Activated naive CD4-positive, alpha-beta T cell (primary cell): Measurements from ENCODE around the gene RBM24.
"Not testable (repeated sequence)": the region's sequence is repeated elsewhere in the genome, so short reads cannot be mapped to it uniquely, and the experiment has no call there.

Experiments
- DNase-seq, 4 experiments: peaks; one replicate each; lab custom pipeline; 2025; lab: John Stamatoyannopoulos, UW

The RBM24 gene

GRCh38 chr6:17291778-17292177 is 10.6 kb downstream of the RBM24 start:
- no peak for DNase-seq

- DNase-seq = no peak
Observed at GRCh38 chr6:17292600-17293133, 11.5 kb downstream of the RBM24 start.

GRCh38 chr6:17293395-17293794 is 12.2 kb downstream of the RBM24 start:
- DNase-seq = no peak

GRCh38 chr6:17297271-17298080 is 16.3 kb downstream of the RBM24 start:
- no peak for DNase-seq

DNA sequence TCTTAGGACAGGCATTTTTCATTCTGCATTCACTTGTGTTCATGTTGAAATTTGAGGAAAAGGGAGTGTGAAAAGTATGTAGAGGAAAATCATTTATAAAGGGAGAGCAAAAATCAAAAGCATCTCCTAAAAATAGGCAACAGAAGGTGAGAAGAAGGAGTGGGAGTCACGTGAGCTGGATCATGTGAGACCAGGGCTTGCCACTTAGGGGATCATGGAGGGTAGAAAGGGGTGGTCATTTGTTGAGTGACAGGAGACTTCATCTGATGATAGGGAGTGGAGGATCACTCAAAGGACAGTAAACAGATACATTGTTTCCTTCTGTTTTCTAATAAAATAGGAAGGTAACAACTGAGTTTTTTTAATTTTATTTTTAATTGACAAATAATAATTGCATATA is 17.1 kb downstream of the RBM24 start:
- DNase-seq = no peak

GRCh38 chr6:17299222-17299621 is 18.1 kb downstream of the RBM24 start:
- DNase-seq = no peak

- no peak for DNase-seq
Observed at GRCh38 chr6:17299750-17300149, 18.6 kb downstream of the RBM24 start.

DNA sequence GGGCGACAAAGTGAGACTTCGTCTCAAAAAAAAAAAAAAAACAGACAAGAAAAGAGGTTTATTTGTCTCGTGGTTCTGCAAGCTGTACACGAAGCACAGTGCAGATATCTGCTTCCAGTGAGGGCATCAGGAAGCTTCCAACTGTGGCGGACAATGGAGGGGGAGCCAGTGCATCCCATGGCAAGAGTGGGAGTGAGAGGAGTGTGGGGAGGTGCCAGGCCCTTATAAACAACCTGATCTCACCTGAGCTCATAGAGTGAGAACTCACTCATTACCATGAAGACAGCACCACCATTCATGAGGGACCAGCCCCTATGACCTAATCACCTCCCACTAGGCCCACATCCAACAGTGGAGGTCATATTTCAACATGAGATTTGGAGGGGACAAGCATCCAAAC is 19.5 kb downstream of the RBM24 start:
- no peak for DNase-seq

DNA sequence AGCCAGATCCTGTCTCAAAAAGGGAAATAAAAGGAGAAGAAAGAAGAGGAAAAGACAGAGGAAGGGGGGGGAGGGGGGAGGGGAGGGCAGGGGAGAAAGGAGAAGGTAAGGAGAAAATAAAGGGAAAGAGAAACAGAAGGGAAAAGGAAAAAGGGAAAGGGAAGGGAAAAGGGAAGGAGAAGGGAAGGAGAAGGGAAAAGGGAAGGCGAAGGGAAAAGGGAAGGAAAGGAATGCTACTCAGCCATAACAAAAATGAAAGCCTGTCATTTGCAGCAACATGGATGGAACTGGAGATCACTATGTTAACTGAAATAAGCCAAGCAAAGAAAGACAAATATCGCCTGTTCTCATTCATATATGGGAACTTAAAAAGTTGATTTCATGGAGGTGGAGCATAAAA is 22.3 kb downstream of the RBM24 start:
- DNase-seq = no peak

DNA sequence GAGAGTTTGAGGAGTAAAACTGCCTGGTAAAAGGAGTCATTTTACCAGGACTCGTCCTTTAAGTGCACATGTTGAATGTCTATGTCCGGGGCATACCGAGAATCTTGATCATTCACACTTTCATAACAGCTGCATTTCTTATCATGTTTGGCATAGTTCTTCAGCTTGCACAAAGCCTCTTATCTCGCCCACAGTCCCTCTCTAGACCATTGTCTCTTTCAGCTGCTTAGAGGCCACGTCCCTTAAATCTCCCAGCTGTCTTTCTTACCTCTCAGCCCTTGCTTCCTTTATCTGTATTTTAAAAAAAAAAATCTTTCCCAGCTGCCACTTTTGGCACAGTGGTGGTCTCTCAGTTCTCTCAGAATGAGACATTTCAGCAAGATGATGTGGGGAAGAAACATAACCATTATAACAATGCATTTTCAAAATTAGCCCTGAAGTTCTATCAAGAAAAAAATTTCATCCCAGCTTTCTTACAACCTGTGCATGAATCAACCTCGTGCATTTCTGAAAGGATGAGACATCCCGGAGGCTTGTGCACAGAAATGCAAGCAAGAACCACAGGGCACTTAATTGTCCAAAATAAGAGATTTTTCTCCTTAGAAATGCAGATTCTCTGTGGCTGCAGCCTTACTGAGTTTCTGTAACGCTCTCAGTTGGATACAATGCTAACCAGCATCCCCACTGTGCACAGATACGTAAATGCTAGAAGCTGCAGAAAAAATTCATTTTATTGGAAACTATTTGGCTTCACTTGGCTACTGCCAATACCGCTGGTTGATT is 24.2 kb downstream of the RBM24 start:
- DNase-seq = no peak

GRCh38 chr6:17311595-17312311 is 30.6 kb downstream of the RBM24 start:
- DNase-seq = no peak

DNA sequence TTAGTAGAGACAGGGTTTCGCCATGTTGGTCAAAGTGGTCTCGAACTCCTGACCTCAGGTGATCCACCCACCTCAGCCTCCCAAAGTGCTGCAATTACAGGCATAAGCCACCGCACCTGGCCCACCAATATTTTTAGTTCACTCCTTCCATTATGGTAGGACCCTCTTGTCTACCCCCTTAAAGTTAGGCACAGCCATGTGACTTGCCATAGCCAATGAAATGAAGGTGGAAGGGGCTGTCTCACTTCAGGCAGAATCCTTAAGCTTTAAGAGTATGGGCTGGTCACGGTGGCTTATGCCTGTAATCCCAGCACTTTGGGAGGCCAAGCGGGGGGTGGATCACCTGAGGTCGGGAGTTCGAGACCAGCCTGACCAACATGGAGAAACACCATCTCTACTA is 32.1 kb downstream of the RBM24 start:
- DNase-seq = not testable (repeated sequence)

DNA sequence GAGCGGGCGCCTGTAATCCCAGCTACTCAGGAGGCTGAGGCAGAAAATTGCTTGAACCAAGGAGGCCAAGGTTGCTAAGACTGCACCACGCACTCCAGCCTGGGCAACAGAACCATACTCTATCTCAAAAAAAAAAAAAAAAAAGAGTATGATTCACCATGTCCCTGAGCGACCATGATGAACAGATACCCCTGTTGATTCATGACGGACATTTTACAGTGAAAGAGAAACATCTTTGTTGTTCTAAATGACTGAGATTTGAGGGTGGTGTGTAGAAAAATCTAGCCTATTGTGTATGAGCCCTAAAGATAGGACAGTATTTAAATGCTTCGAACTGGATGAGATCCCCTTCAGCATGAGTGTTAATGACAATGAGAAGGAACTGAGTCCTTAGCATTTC is 32.8 kb downstream of the RBM24 start:
- DNase-seq = no peak

DNA sequence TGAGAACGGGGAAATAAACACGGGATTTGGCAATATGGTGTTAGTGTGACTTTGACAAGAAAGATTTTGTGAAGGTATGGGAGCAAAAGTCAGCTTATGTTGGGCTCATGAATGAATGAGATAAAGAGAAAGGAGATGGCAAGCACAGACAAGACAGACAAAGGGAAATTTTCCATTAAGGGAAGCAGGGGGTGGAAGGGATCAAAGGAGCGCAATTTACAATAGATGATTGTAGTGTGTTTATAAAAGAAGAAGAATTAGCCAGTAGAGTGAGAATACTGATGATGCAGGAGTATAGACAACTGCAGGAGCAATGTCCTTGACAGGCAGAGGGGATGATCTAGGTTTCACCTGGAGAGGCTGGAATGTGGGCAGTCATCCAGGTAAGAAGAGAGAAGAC is 34.1 kb downstream of the RBM24 start:
- no peak for DNase-seq

GRCh38 chr6:17318435-17319165 is 37.4 kb downstream of the RBM24 start:
- DNase-seq = no peak

DNA sequence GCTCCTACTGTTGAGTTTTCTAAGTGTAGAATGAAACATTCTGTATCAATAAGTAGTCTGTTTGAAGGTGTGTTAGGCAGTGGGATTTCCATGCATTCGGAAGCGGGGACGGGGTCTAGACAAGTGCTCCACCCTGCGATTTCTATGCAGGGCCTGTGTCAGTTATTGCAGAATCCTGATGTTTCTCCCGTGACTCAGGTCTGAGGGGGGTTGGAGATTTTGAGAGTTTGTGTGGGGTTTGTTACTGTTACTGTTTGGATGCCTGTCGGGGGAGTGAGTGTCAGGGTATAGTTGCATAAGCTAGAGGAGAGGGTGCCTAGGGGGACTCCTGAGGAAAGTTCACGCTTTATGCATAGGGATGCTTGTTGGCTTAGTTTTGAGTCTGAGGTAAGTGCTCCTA is 39.1 kb downstream of the RBM24 start:
- not testable (repeated sequence) for DNase-seq

DNA sequence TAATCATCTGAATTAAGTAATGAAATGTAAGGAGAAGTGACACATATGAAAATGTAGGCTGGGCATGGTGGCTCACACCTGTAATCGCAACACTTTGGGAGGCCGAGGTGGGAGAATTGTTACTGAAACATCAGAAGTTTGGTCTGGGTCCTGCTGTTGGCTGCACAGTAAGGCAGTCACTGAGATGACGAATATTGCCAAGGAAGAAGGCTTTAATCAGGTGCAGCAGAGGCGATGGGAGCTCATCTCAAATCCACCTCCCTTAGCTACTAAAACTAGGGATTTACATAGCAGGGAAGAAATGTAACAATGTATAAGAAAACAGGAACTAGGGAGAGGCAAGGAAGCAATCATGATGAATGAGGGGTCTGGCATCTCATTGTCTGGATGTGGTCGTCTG is 50.1 kb downstream of the RBM24 start:
- DNase-seq = no peak

DNA sequence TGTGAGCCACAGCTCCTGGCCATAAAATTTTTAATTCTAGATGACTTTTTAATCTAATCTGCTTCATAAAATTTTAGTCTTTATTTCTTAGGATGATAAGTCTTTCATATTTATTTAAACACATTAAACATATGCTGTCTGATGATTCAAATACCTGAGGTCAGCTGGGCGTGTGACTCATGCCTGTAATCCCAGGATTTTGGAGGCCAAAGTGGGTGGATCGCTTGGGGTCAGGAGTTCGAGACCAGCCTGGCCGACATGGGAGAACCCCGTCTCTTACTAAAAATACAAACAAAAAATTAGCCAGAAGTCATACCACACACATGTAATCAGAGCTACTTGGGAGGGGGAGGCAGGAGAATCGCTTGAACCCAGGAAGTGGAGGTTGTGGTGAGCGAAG is 53.1 kb downstream of the RBM24 start:
- DNase-seq = no peak

GRCh38 chr6:17336425-17336824 is 55.3 kb downstream of the RBM24 start:
- no peak for DNase-seq

DNA sequence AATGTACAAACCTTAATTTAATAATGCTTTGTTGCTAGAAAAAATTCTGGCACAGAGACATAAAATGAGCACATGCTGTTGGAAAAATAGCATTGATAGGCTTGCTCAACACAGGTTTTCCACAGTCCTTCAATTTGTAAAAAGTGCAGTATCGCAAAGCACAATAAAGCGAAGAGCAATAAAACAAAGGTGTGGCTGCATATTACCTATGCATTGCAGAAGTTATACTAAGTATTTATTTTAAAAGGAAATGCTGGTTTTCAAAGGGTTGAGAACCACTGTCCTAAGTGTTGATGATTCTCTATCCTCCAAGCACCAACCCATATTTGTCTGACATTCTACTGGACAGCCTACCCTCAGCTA is 58.1 kb downstream of the RBM24 start:
- no peak for DNase-seq

DNA sequence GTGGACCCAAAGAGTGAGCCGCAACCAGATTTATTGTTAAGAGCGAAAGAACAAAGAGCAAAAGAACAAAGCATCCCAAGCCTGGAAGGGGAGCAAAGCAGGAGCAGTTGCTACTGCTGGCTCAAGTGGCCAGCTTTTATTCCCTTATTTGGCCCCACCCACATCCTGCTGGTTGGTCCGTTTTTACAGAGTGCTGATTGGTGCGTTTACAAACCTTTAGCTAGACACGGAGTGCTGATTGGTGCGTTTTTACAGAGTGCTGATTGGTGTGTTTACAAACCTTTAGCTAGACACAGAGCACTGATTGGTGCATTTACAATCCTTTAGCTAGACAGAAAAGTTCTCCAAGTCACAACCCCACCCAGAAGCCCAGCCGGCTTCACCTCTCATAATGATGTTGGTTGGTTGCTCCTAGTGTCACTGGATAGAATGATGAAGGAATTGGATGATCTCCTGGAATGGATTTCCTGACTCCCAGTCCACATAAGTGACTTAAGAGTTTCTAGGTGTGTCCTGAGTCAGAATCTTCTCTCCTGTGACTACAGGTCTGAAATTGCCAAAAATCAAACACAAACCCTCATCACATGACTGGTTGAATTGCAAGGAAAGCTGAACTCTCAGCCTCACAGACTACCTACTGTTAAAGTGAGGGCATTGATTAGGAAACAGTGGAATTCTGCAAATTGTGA is 60.1 kb downstream of the RBM24 start:
- DNase-seq = no peak
